Vagina (tissue), 2 donors: ENCODE results near the gene CCDC88C.

Experiments
- CTCF ChIP-seq, 3 experiments: fragments of 450-650 bp in 2 of 3; fragments of 200-600 bp in 1 of 3; sonication (generic) in 1 of 3; IDR thresholded peaks; one replicate each; pipeline ENCODE4 v1.5.1; 2017 to 2019; ENCODE audit warnings: antibody characterized with exemption in 3 of 3, mild to moderate bottlenecking in 2 of 3, moderate library complexity in 2 of 3
- POLR2A ChIP-seq, 2 donors: fragments of 450-650 bp; IDR thresholded peaks; one replicate each; pipeline ENCODE4 v1.6.1; 2017; ENCODE audit warnings: antibody characterized with exemption in 2 of 2, mild to moderate bottlenecking in 2 of 2, moderate library complexity in 2 of 2

DNA sequence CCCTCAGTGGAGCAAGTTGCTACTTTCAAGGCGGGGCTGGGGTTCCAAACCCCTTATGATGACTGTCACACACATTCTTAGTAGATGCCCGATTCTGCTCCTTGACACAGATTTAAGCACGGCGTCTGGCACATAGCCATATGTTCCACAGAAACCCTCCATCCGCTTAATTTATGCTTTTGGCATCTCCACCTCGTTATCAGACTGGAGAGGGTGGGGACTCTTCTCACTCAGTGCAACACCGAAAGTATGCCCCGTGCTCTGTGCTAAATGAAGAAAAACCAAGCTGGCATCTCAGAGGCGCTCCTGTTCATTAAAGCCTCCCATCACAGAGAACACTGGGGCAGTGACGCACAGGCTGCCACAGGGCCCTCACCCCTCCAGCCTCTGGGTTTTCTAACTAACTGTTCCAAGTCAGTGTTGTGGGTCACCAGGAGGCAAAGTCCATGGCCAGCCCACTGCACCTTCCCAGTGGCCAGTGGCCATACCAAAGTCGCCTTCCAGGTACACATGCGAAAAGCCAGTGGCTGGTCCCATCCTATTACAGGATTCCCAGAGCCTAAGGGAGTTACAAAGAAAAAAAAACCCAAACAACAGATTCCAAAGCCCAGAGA, 27.3 kb downstream of the CCDC88C start:
- TF ChIP-seq CTCF (IDR thresholded peaks at IDR 0.05): no peak
- TF ChIP-seq POLR2A (IDR thresholded peaks at IDR 0.05): no peak
